Measurements from ENCODE around the gene WRNIP1. TPM values are rescaled to one million over a fixed set of nuclear protein-coding genes. Genes with fewer than 3 reads are reported as not detected.

The WRNIP1 gene
- total RNA-seq, 1 experiment from 2014 or later: 38.1 TPM

- peaks cover 0 to 3% (median 1%) of the 10 kb centered on the region in 3 experiments; a peak in 3 of 7 replicates for H3K36me3 Mint-ChIP-seq (ENCODE audit: insufficient read depth in 1 of 3, low read depth in 3 of 3)
- no CpG with 5 or more reads among the region's 27 CpGs for WGBS (ENCODE audit: extremely low coverage, insufficient read length, low lambda C conversion rate)
Observed at GRCh38 chr6:2763876-2764540, 1.2 kb upstream of the WRNIP1 start.

More at GRCh38 chr6:2763876-2764540, 1.2 kb upstream of the WRNIP1 start:
- Histone ChIP-seq H4K5ac (ENCODE audit: insufficient read length, low read depth, low read length) (no peak overlapping the region), H3K79me1 (ENCODE audit: insufficient read depth, low read depth, low read length, poor library complexity, severe bottlenecking) (no peaks in the 10 kb centered on the region), H3K27ac (ENCODE audit: insufficient read length, low read depth, low read length) (no peak overlapping the region), H3K4me2 (ENCODE audit: insufficient read depth, insufficient read length, low read length) (peak overlapping the region; percentile 90), H2BK15ac (ENCODE audit: low read depth, low read length) (no peak overlapping the region), H3K4ac (ENCODE audit: low read depth, low read length) (no peak overlapping the region), H2AFZ (ENCODE audit: low read length) (no peak overlapping the region), H3K79me2 (ENCODE audit: insufficient read depth, low read length) (peaks cover 20% of the 10 kb centered on the region), H2BK5ac (ENCODE audit: insufficient read length, low read length) (no peak overlapping the region), H3K56ac (ENCODE audit: insufficient read length, low read depth, low read length) (no peak overlapping the region), H3K18ac (ENCODE audit: insufficient read length, low read depth, low read length) (no peak overlapping the region), H2BK120ac (ENCODE audit: low read depth, low read length, poor library complexity, severe bottlenecking) (no peak overlapping the region), H4K20me1 (ENCODE audit: control insufficient read depth, insufficient read depth, insufficient read length) (no peaks in the 10 kb centered on the region), H2BK20ac (ENCODE audit: low read depth, low read length, poor library complexity, severe bottlenecking) (no peak overlapping the region), H3K9me3 (ENCODE audit: control insufficient read depth, low read depth, low read length) (no peaks in the 10 kb centered on the region), H2AK5ac (ENCODE audit: insufficient read length, low read length) (no peak overlapping the region), H3T11ph (ENCODE audit: low read length) (no peak overlapping the region), H3K9ac (ENCODE audit: extremely low read depth, insufficient read length, low read length) (no peak overlapping the region), H4K91ac (ENCODE audit: insufficient read length, low read depth, low read length) (no peak overlapping the region), H3K23me2 (ENCODE audit: insufficient read length, low read depth, low read length, poor library complexity, severe bottlenecking) (peaks cover 11% of the 10 kb centered on the region), H3K4me1 (ENCODE audit: insufficient read depth, low read length) (peaks cover 3% of the 10 kb centered on the region; the same call in 1 of the 2 replicates), H3K14ac (ENCODE audit: insufficient read depth, low read length) (no peak overlapping the region), H3K27me3 (ENCODE audit: insufficient read depth, low read length) (no peaks in the 10 kb centered on the region), H2BK12ac (ENCODE audit: insufficient read length, low read depth, low read length) (no peak overlapping the region), H4K8ac (replicated peaks; ENCODE audit: insufficient read length, low read depth, low read length) (no peak overlapping the region), H3K23ac (ENCODE audit: insufficient read length, low read depth, low read length) (no peak overlapping the region)
- TF ChIP-seq CTCF (conservative IDR thresholded peaks at IDR 0.05): no peak
- H3K27ac Mint-ChIP-seq: no peak overlapping the region
- no peak for DNase-seq
- peaks cover 10 to 15% of the 10 kb centered on the region in 2 experiments for H3K9me3 Mint-ChIP-seq
- peaks cover 23 to 31% of the 10 kb centered on the region in 2 experiments for H3K4me1 Mint-ChIP-seq
- H3K4me3 Mint-ChIP-seq: peak overlapping the region; percentile 91 to 94
- H3K27me3 Mint-ChIP-seq (ENCODE audit: low read depth): no peaks in the 10 kb centered on the region
